ENCODE measurements around the gene KRTAP2-2.
A peak's percentile ranks its signal among the peaks of the same experiment; 100 is the strongest.
"Not testable (repeated sequence)": the region's sequence is repeated elsewhere in the genome, so short reads cannot be mapped to it uniquely, and the experiment has no call there.

The KRTAP2-2 gene

DNA sequence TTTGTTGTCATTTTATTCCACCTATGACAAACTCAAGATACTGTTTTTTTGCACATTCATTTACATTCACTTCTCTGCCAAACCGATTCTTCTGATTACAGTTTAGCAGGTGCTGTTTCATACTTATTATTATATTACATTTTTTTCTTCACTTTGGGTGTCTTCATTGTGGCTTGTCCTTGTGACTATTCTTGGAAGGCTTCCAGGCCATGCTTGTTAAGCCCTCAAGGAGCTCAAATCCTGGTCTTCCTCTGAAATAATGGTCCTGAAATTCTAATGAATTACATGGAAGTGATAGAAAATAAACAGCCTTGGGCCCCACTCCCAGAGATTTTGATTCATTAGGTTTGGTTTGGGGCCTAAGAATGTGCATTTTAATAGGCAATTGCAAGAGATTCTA, 9.3 kb upstream of the KRTAP2-2 start:
- no peak for DNase-seq

DNA sequence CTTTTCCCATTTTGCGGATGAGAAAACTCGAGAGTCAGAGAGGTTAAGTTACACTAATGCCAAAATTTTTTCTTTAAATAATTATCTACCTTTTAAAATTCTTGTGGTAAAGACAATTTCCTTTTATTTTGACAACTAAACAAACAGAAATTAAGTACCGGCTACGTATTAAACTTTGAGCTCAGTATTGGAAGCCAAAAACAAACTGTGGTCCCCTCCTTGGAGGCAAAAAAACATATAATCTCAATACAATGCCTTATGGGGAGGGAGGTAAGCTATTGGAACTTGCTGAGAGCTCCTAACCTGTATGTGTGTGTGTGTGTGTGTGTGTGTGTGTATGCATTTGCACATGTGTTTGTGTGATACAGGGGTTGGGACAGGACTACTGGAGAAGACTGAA, 8.4 kb upstream of the KRTAP2-2 start:
- no peak for DNase-seq

DNA sequence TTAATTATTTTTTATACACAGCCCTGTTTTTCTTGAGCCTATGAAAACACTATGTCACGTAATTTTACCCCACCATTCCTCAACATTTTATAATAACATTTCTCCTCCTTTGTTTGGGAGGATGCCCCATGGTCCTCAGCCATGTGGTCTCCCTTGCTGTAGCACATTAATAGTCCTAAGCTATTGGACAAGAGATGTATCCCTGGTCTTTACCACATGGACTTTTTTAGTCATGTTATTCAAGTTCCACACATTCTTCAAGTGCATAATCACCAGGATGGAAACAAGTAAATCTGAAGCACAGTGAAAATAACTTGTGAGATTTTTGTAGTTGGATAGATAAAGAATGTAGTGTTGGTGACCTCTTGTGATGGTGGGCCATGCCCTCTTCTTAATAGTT, 6.9 kb upstream of the KRTAP2-2 start:
- DNase-seq: no peak

DNA sequence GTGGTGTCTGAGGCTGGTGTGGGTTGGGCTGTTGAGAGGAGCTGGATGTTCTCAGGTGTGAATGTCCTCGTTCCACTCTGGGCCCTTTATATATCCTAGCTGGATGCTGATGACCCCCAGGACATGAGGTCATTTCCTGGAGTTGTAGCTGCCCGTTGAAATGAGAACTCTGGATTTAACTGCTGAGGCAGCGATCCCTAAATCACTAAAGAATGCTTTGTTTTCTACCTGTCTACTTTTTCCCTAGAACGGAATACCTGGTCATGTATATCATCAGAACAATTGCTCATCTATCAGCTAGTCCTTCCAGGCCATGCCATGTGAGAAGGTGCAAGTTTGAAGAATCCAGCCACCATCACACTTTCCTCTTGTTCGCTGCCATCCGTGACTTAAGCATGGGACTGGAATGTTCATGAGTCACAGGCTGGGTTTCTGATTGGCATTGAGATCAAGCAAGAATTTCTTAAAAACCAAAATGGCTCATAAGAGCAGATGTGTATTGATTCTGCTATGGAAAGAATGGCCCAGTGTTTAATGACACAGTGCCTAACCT, 5.1 kb upstream of the KRTAP2-2 start, which contains the start of gene KRTAP2-3:
KRTAP2-3 (minus strand) TSS at position 63 of the 553 bp plus-strand sequence. CDS start 64 bp downstream, outside the sequence.
- DNase-seq: no peak

DNA sequence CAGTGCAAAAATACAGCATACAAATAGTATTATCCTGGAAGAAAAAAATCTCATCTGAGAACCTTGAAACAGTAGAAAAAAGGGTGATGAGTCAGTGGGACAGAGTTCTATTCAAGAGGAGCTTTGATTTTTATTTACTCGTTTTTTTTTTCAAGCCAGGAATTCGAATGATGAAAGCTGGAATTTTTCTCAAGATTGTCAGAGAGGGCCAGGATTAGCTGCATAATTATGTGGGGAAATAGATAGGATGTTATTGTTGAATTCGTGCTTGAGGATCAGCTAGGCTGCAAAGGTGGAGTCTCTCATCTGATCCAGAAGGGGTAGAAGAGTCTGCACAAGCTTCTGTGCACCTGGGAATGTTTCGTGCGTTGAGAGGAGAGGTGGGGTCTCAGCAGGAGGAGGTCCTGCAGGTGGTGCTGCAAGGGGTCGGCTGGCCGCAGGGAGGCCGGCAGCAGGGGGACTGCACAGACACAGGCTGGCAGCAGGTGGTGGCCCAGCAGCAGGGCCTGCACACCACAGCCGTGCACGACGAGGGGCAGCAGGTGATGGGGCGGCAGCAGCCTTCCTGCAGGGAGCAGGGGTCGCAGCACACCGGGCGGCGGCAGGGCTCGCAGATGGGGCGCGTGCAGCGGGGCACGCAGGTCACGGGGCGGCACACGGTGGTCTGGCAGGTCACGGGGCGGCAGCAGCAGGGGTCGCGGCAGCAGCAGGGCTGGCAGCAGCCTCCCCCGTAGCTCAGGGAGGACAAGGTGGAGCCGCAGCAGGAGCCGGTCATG, 4.4 kb upstream of the KRTAP2-2 start:
- DNase-seq: not testable (repeated sequence)

DNA sequence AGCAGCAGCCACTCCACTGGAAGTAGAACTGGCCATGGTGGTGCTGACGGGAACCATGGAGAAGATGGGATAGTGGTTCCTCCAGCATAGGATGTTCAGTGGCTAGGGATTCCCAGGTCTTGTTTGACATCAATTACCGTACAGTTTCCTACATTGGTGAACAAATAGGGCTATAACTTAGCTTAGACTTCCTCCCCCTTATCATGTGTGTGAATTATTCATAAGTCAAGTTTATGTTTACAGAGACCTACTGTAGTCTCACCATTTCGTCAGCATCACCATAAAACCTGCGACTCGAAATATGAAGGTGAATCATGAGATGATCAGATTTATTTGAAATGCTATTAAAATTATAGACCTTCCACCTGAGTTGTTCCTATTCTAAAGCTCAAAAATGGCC, 3.7 kb upstream of the KRTAP2-2 start:
- no peak for DNase-seq

DNA sequence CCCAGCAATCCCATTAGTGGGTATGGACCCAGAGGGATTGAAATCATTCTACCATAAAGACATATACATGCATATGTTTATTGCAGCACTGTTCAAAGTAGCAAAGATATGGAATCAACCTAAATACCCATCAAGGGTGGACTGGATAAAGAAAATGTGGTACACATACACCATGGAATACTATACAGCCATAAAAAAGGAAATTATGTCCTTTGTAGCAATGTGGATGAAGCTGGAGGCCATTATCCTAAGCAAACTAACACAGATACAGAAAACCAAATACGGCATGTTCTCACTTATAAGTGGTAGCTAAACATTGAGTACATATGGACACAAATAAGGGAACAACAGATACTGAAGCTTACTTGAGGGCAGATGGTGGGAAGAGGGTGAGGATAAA, 2.5 kb upstream of the KRTAP2-2 start:
- no peak for DNase-seq

DNA sequence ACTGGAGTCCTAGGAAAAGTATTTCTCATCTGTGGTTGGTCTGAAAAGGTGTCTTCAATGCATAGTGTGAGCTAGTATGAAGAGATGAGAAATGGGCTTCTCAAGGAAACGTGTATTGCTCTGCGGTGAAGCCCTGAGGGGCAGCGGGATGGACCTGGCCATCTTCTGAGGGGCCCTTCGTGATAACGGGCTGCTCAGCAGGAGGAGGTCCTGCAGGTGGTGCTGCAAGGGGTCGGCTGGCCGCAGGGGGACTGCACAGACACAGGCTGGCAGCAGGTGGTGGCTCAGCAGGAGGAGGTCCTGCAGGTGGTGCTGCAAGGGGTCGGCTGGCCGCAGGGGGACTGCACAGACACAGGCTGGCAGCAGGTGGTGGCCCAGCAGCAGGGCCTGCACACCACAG, 474 bp downstream of the KRTAP2-2 start:
- not testable (repeated sequence) for DNase-seq

DNA sequence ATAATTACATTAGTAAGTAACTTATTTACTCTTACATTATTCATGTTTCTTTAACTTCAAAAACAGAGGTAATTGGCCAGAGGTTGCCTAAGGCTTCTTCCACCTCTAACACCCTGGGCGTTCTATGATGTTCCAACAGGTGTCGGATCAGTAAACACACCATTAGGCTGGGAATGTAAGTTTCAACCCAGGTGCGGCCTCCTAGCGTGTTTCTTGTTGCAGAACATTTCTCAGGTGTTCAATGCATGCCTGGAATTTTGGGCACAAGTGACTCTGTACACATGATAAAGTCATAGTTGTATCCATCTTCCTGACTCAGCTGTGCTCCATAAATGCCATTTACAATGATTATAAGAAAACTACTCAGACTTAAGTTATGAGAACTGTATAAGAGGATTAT, 1.0 kb downstream of the KRTAP2-2 start:
- DNase-seq: no peak

DNA sequence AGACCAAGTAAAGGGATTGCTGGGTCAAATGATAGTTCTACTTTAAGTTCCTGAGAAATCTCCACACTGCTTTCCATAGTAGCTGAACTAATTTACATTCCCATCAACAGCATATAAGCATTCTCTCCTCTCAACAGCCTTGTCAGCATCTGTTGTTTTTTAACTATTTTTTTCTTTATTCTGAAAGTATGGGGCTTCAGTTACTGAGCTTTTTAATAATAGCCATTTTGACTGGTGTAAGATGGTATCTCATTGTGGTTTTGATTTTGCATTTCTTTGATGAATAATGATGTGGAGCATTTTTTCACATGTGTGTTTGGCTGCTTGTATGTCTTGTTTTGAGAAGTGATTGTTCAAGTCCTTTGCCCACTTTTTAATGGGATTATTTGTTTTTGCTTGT, 2.5 kb downstream of the KRTAP2-2 start:
- DNase-seq: no peak

DNA sequence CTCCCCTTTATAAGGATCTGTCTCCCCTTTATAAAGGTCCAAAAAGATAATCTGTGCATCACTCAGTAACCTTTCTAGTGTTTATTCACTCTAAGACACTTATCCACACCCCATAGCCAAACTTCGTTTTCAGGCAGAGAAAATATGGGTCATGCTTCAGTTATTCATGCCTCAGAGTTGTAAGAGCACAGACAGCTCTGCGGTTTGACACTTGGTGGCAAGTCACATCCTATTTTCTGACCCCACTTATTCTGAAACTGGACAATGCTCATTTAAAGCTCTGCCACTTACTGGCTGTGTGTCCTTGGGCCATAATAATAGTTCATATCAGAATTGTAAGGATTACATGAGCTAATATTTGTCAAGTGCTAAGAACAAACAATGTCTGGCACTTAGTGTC, 5.9 kb downstream of the KRTAP2-2 start:
- no peak for DNase-seq

DNA sequence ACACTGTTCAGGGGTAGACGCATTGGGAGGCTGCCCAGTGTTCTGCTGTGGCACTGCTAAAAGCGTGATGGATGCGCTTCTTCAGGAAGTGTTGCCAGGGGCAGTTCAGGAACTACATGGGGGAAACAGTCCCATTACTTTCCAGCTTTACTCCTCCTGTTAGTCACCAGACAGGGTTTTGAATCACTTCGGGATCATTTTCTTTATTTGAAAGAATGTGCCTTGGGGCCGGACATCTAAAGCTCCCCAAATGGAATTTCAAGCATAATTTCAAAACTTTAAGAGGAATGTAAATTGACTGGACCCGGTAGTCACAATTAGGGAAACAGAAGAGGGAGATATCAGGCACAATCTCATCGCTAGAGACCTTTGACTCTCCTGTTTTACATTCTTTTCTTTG, 6.6 kb downstream of the KRTAP2-2 start:
- no peak for DNase-seq

DNA sequence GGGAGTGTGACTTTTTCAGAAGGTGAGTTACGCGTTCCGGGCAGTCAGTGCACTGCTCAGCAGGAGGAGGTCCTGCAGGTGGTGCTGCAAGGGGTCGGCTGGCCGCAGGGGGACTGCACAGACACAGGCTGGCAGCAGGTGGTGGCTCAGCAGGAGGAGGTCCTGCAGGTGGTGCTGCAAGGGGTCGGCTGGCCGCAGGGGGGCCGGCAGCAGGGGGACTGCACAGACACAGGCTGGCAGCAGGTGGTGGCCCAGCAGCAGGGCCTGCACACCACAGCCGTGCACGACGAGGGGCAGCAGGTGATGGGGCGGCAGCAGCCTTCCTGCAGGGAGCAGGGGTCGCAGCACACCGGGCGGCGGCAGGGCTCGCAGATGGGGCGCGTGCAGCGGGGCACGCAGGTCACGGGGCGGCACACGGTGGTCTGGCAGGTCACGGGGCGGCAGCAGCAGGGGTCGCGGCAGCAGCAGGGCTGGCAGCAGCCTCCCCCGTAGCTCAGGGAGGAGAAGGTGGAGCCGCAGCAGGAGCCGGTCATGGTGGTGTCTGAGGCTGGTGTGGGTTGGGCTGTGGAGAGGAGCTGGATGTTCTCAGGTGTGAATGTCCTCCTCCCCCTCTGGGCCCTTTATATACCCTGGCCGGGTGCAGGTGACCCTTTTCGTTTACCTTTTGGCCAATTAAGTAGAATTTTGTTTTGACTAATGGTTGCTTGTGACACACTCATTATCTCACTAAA, 8.1 kb downstream of the KRTAP2-2 start, which contains the start of gene KRTAP2-1:
KRTAP2-1 (minus strand) TSS at position 582 of the 731 bp plus-strand sequence; CDS start at position 533, 49 bp downstream.
- DNase-seq: not testable (repeated sequence)

DNA sequence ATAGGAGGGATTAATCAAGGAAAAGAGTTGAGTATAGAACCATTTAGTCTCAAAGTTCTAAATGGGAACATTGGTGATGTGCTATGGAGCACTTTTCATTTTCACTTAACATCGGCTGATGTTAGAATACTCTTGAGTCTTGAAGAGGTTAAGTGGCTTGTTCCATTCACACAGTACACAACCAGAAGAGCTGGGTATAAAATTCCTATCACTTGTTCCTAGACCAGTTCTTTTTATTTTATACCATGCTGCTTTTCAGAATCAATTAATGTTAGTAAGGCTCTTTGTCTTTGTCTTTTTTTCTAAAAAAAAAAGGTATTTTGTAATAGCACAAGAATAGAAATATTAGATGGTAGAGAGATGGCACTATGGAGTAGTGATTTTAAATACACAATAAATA, 12.1 kb downstream of the KRTAP2-2 start:
- no peak for DNase-seq

DNA sequence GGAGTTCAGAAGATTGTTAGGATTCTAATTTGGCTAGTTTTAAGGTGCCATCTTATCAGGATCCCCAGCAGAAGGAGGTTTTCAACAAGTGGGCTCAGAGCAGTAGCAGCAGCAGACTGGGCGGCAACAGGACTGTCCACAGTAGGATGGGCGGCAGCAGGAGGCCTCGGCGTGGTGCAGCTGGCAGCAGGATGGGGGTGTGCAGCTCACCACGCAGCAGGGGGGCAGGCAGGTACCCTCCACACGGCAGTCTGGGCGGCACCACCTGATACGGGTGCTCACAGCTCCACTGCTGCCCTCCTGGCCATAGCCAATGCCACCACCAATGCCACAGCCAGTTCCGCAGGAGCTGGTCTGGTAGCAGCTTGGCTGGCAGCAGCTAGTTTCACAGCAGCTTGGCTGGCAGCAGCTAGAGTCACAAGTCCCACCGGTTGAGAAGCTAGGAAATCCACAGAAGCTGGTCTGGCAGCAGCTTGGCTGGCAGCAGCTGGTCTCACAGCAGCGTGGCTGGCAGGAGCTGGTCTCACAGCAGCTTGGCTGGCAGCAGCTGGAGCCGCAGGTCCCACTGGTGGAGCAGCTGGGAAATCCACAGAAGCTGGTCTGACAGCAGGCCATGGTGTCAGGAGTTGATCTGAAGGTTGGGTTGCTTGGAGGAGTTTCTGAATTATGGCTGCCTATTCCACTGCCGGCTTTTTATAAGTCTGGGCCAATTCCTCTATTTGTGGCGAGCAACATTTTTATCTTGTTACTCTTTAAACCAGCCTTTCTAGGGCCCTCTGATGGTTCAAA, 14.1 kb downstream of the KRTAP2-2 start, which contains the start of gene KRTAP1-1:
KRTAP1-1 (minus strand) TSS at position 668 of the 789 bp plus-strand sequence; CDS start at position 615, 53 bp downstream.
- not testable (repeated sequence) for DNase-seq

DNA sequence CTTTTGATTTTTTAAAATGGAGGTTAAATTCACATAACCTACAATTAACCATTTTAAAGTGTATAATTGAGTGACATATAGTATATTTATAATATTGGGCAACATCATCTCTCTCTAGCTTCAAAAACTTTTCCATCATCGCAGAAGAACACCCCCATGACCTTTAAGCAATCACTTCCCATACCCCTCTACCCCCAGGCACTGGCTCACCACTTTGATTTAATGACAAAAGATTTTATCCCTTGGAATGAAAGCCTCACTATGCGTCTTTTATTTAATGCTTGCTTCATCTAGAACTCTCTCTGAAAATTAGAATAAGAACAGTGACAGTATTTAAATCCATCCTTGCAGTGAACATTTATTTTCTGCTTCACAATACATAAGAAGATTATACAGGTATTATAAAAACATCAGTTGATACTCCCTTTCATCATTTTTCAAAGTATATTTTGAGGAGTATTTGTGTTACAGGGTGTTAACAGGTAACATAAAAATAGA, 17.1 kb downstream of the KRTAP2-2 start:
- no peak for DNase-seq

DNA sequence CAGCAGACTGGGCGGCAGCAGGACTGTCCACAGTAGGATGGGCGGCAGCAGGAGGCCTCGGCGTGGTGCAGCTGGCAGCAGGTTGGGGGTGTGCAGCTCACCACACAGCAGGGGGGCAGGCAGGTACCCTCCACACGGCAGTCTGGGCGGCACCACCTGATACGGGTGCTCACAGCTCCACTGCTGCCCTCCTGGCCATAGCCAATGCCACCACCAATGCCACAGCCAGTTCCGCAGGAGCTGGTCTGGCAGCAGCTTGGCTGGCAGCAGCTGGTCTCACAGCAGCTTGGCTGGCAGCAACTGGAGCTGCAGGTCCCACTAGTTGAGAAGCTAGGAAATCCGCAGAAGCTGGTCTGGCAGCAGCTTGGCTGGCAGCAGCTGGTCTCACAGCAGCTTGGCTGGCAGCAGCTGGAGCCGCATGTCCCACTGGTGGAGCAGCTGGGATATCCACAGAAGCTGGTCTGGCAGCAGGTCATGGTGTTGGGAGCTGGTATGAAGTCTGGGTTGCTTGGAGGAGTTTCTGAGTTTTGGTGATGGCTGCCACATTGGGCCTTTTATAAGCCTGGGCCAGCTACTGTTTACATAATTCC, 20.6 kb downstream of the KRTAP2-2 start, which contains the start of gene KRTAP1-3:
KRTAP1-3 (minus strand) TSS at position 529 of the 590 bp plus-strand sequence; CDS start at position 476, 53 bp downstream.
- DNase-seq: peak; percentile 1

DNA sequence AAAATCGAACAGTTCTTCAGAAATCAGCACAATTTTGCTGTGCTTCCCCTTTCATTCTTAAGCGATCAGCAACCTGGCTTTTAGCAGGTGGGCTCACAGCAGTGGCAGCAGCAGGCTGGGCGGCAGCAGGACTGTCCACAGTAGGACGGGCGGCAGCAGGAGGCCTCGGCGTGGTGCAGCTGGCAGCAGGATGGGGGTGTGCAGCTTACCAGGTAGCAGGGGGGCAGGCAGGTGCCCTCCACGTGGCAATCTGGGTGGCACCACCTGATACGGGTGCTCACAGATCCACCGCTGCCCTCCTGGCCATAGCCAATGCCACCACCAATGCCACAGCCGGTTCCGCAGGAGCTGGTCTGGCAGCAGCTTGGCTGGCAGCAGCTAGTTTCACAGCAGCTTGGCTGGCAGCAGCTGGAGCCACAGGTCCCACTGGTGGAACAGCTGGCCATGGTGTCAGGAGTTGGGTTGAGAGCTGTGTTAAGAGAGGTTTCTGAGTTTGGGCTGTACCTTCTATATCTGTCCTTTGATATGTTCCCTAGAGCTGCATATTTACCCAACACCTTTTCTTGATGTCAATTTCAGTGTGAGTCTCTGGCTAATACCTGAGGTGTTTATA, 25.3 kb downstream of the KRTAP2-2 start, which contains the start of gene KRTAP1-4:
KRTAP1-4 (minus strand) TSS at position 563 of the 613 bp plus-strand sequence; CDS start at position 446, 117 bp downstream.
- no peak for DNase-seq

DNA sequence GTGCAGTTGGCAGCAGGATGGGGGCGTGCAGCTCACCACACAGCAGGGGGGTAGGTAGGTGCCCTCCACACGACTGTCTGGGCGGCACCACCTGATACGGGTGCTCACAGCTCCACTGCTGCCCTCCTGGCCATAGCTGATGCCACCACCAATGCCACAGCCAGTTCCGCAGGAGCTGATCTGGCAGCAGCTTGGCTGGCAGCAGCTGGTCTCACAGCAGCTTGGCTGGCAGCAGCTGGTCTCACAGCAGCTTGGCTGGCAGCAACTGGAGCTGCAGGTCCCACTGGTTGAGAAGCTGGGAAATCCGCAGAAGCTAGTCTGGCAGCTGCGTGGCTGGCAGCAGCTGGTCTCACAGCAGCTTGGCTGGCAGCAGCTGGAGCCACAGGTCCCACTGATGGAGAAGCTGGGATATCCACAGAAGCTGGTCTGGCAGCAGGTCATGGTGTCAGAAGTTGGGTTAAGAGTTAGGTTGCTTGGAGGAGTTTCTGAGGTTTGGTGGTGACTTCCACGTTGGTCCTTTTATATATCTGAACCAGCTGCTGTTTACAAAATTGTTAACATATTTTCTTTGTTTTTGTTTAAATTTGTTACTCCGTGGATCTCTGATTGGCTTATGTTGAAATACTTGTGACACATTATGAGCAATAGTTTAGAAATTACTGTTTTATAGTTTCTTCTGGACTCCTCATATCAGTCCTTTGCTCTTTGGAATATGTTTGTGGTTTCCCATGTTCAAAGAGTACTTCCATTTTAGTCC, 28.1 kb downstream of the KRTAP2-2 start, which contains the start of gene KRTAP1-5:
KRTAP1-5 (minus strand) TSS at position 494 of the 757 bp plus-strand sequence; CDS start at position 441, 53 bp downstream.
- no peak for DNase-seq

DNA sequence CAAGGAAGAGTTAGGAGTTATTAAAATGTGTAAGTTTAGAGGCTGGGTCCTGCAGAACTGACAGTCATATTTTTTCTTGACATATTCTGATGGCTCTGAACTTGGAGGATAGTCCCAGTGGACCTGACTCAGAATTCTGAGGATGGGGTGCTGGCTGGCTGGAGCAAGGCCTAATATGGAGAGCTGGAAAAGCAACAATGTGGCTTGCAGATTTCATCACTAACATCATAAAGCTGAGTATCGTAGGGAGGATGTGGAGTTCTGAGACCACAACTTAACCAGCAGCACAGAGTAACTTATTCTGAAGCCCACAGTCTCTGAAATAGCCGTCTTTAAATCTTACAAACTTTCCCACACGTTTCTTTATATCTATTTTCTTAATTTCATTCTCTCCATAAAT, 30.3 kb downstream of the KRTAP2-2 start:
- DNase-seq: no peak
